Peyer's patch (tissue), 4 donors: ENCODE measurements around the gene CA10. TPM values are rescaled to one million over a fixed set of nuclear protein-coding genes. Genes with fewer than 3 reads are reported as not detected.

ENCODE experiments used
- DNase-seq, 3 donors: peaks; one replicate each; pipeline ENCODE4 v3.0.0-alpha.2; 2017 to 2019
- H3K27ac ChIP-seq, 4 donors: fragments of 200-600 bp; sonication (generic); one replicate each; pipeline ENCODE4 v1.5.1; 2016 to 2019
- H3K27me3 ChIP-seq, 2 donors: fragments of 200-600 bp; sonication (generic); one replicate each; pipeline ENCODE4 v1.5.1; 2019
- H3K36me3 ChIP-seq, 3 donors: fragments of 200-600 bp; sonication (generic); one replicate each; pipeline ENCODE4 v1.5.1; 2016 to 2019
- H3K4me1 ChIP-seq, 4 donors: fragments of 200-600 bp; sonication (generic); one replicate each; pipeline ENCODE4 v1.5.1; 2016 to 2019
- H3K4me3 ChIP-seq, 4 donors: fragments of 200-600 bp; sonication (generic); 1 replicate in 3 of 4; 2 replicates in 1 of 4; pipeline ENCODE4 v1.5.1; 2016 to 2019; ENCODE audit warnings: mild to moderate bottlenecking in 1 of 4
- H3K9me3 ChIP-seq, 4 donors: fragments of 200-600 bp; sonication (generic); one replicate each; pipeline ENCODE4 v1.5.1; 2016 to 2019; ENCODE audit warnings: mild to moderate bottlenecking in 1 of 4
- CTCF ChIP-seq, 6 experiments: fragments of 450-650 bp in 4 of 6; fragments of 200-600 bp in 2 of 6; sonication (generic) in 1 of 6; IDR thresholded peaks; one replicate each; pipeline ENCODE4 v1.5.1; 2017 to 2019; ENCODE audit warnings: antibody characterized with exemption in 6 of 6, mild to moderate bottlenecking in 3 of 6, moderate library complexity in 1 of 6
- POLR2A ChIP-seq, 2 donors: fragments of 450-650 bp; IDR thresholded peaks; one replicate each; pipeline ENCODE4 v1.5.1; 2017; ENCODE audit warnings: antibody characterized with exemption in 2 of 2, mild to moderate bottlenecking in 2 of 2, moderate library complexity in 2 of 2
- total RNA-seq, 4 donors: library from RNA; depleted of rRNA; stranded (reverse); fragments of >200 nt; gene quantifications; one replicate each; pipeline ENCODE4 v1.1.0, GENCODE V29; 2016

The CA10 gene
- total RNA-seq, 4 donors from 2014 or later: 1.4 to 1.7 TPM; not detected in 2

GRCh38 chr17:52024300-52024870 lies 134.1 kb downstream of the CA10 start:
- Histone ChIP-seq H3K9me3 (no peaks in the 10 kb centered on the region), H3K4me1 (no peaks in the 10 kb centered on the region), H3K36me3 (no peaks in the 10 kb centered on the region), H3K4me3 (no peak overlapping the region), H3K27ac (no peak overlapping the region), H3K27me3 (no peaks in the 10 kb centered on the region)
- TF ChIP-seq POLR2A (IDR thresholded peaks at IDR 0.05) (no peak), CTCF (IDR thresholded peaks at IDR 0.05) (no peak)
- no peak for DNase-seq

GRCh38 chr17:52011064-52011463 lies 147.4 kb downstream of the CA10 start:
- DNase-seq: no peak
- no peaks in the 10 kb centered on the region for H3K9me3 ChIP-seq
- H3K27me3 ChIP-seq: no peaks in the 10 kb centered on the region
- no peaks in the 10 kb centered on the region for H3K36me3 ChIP-seq
- no peak overlapping the region for H3K27ac ChIP-seq
- no peaks in the 10 kb centered on the region for H3K4me1 ChIP-seq
- TF ChIP-seq CTCF (IDR thresholded peaks at IDR 0.05) (no peak), POLR2A (IDR thresholded peaks at IDR 0.05) (no peak)
- no peak overlapping the region for H3K4me3 ChIP-seq

- DNase-seq: no peak
- Histone ChIP-seq H3K36me3 (no peaks in the 10 kb centered on the region), H3K4me1 (no peaks in the 10 kb centered on the region), H3K27ac (no peak overlapping the region), H3K9me3 (no peaks in the 10 kb centered on the region), H3K27me3 (no peaks in the 10 kb centered on the region), H3K4me3 (no peak overlapping the region)
- TF ChIP-seq CTCF (IDR thresholded peaks at IDR 0.05): no peak
- TF ChIP-seq POLR2A (IDR thresholded peaks at IDR 0.05): no peak
Observed at GRCh38 chr17:51999654-52000053, 158.9 kb downstream of the CA10 start.

GRCh38 chr17:51997723-51998122 lies 160.8 kb downstream of the CA10 start:
- no peak overlapping the region for H3K4me3 ChIP-seq
- H3K27me3 ChIP-seq: no peaks in the 10 kb centered on the region
- H3K4me1 ChIP-seq: no peaks in the 10 kb centered on the region
- DNase-seq: no peak
- no peak overlapping the region for H3K27ac ChIP-seq
- H3K9me3 ChIP-seq: no peaks in the 10 kb centered on the region
- TF ChIP-seq POLR2A (IDR thresholded peaks at IDR 0.05): no peak
- no peak for TF ChIP-seq CTCF (IDR thresholded peaks at IDR 0.05)
- H3K36me3 ChIP-seq: no peaks in the 10 kb centered on the region

GRCh38 chr17:51995797-51996403 lies 162.6 kb downstream of the CA10 start:
- no peak overlapping the region for H3K27ac ChIP-seq
- no peak for TF ChIP-seq CTCF (IDR thresholded peaks at IDR 0.05)
- no peak for TF ChIP-seq POLR2A (IDR thresholded peaks at IDR 0.05)
- no peaks in the 10 kb centered on the region for H3K27me3 ChIP-seq
- H3K4me3 ChIP-seq: no peak overlapping the region
- no peak for DNase-seq
- H3K9me3 ChIP-seq: no peaks in the 10 kb centered on the region
- no peaks in the 10 kb centered on the region for H3K4me1 ChIP-seq
- H3K36me3 ChIP-seq: no peaks in the 10 kb centered on the region
